ENCODE measurements around the gene NCBP1.

Gene NCBP1

GRCh38 chr9:97592126-97592525 is 41.5 kb upstream of the NCBP1 start:
- Histone ChIP-seq H2BK15ac (ENCODE audit: low read depth, poor library complexity, severe bottlenecking) (no peak overlapping the region), H4K91ac (ENCODE audit: low read length) (no peak overlapping the region), H2BK5ac (ENCODE audit: low read depth, low read length, poor library complexity, severe bottlenecking) (no peak overlapping the region), H3K9me3 (ENCODE audit: control insufficient read depth, low read length) (no peaks in the 10 kb centered on the region), H3K23ac (ENCODE audit: low read length in 2 of 2) (no peak overlapping the region), H4K8ac (ENCODE audit: low read length) (no peak overlapping the region), H2AFZ (ENCODE audit: low read depth, low read length) (no peak overlapping the region), H3K4ac (ENCODE audit: low read depth in 1 of 2, low read length in 2 of 2) (no peak overlapping the region), H3K9ac (ENCODE audit: low read length) (no peak overlapping the region), H3K27ac (ENCODE audit: low read length, poor library complexity, severe bottlenecking) (no peak overlapping the region), H2BK12ac (ENCODE audit: low read length in 2 of 2) (no peak overlapping the region), H2AK5ac (ENCODE audit: low read length, severe bottlenecking) (no peak overlapping the region), H3K36me3 (ENCODE audit: control insufficient read depth in 1 of 2, insufficient read depth in 2 of 2, low read depth in 1 of 2, low read length in 2 of 2) (no peaks in the 10 kb centered on the region), H2BK120ac (ENCODE audit: low read depth, low read length) (no peak overlapping the region), H3K4me3 (ENCODE audit: insufficient read depth in 1 of 2, low read depth in 1 of 2, low read length in 2 of 2) (no peak overlapping the region), H3K4me2 (ENCODE audit: low read length, poor library complexity, severe bottlenecking) (no peak overlapping the region), H3K14ac (ENCODE audit: low read length in 2 of 2) (no peak overlapping the region), H3K4me1 (ENCODE audit: control insufficient read depth, insufficient read depth, low read depth, low read length) (no peaks in the 10 kb centered on the region), H3K27me3 (ENCODE audit: control insufficient read depth in 1 of 2, insufficient read depth in 1 of 2, low read length in 2 of 2) (peaks cover 3 to 4% of the 10 kb centered on the region in 2 experiments), H3K18ac (ENCODE audit: low read depth in 1 of 2, low read length in 2 of 2) (no peak overlapping the region), H3K79me1 (replicated peaks; ENCODE audit: low read length, poor library complexity, severe bottlenecking) (no peaks in the 10 kb centered on the region)
- 100% methylated on average over 1 of the region's 1 CpG for WGBS
- no peak for DNase-seq

GRCh38 chr9:97593960-97594359 is 39.7 kb upstream of the NCBP1 start:
- H2BK15ac ChIP-seq (ENCODE audit: low read depth, poor library complexity, severe bottlenecking) = no peak overlapping the region
- H3K4ac ChIP-seq (ENCODE audit: low read depth in 1 of 2, low read length in 2 of 2) = no peak overlapping the region
- H2AFZ ChIP-seq (ENCODE audit: low read depth, low read length) = no peak overlapping the region
- no peak overlapping the region for H3K4me3 ChIP-seq (ENCODE audit: insufficient read depth in 1 of 2, low read depth in 1 of 2, low read length in 2 of 2)
- peaks cover 3 to 4% of the 10 kb centered on the region in 2 experiments for H3K27me3 ChIP-seq (ENCODE audit: control insufficient read depth in 1 of 2, insufficient read depth in 1 of 2, low read length in 2 of 2)
- 88% methylated on average over 3 of the region's 4 CpGs for WGBS
- no peak overlapping the region for H3K23ac ChIP-seq (ENCODE audit: low read length in 2 of 2)
- H3K4me2 ChIP-seq (ENCODE audit: low read length, poor library complexity, severe bottlenecking) = no peak overlapping the region
- no peaks in the 10 kb centered on the region for H3K36me3 ChIP-seq (ENCODE audit: control insufficient read depth in 1 of 2, insufficient read depth in 2 of 2, low read depth in 1 of 2, low read length in 2 of 2)
- H2AK5ac ChIP-seq (ENCODE audit: low read length, severe bottlenecking) = no peak overlapping the region
- DNase-seq = no peak
- no peaks in the 10 kb centered on the region for H3K79me1 ChIP-seq (replicated peaks; ENCODE audit: low read length, poor library complexity, severe bottlenecking)
- H2BK12ac ChIP-seq (ENCODE audit: low read length in 2 of 2) = no peak overlapping the region
- no peak overlapping the region for H2BK5ac ChIP-seq (ENCODE audit: low read depth, low read length, poor library complexity, severe bottlenecking)
- H3K4me1 ChIP-seq (ENCODE audit: control insufficient read depth, insufficient read depth, low read depth, low read length) = no peaks in the 10 kb centered on the region
- no peak overlapping the region for H4K8ac ChIP-seq (ENCODE audit: low read length)
- H3K9me3 ChIP-seq (ENCODE audit: control insufficient read depth, low read length) = no peaks in the 10 kb centered on the region
- H2BK120ac ChIP-seq (ENCODE audit: low read depth, low read length) = no peak overlapping the region
- no peak overlapping the region for H4K91ac ChIP-seq (ENCODE audit: low read length)
- no peak overlapping the region for H3K18ac ChIP-seq (ENCODE audit: low read depth in 1 of 2, low read length in 2 of 2)
- H3K14ac ChIP-seq (ENCODE audit: low read length in 2 of 2) = no peak overlapping the region
- no peak overlapping the region for H3K9ac ChIP-seq (ENCODE audit: low read length)
- H3K27ac ChIP-seq (ENCODE audit: low read length, poor library complexity, severe bottlenecking) = no peak overlapping the region

GRCh38 chr9:97594381-97594921 is 39.2 kb upstream of the NCBP1 start:
- Histone ChIP-seq H3K4ac (ENCODE audit: low read depth in 1 of 2, low read length in 2 of 2) (no peak overlapping the region), H3K4me3 (ENCODE audit: insufficient read depth in 1 of 2, low read depth in 1 of 2, low read length in 2 of 2) (no peak overlapping the region), H2BK120ac (ENCODE audit: low read depth, low read length) (no peak overlapping the region), H2BK12ac (ENCODE audit: low read length in 2 of 2) (no peak overlapping the region), H3K9ac (ENCODE audit: low read length) (no peak overlapping the region), H3K9me3 (ENCODE audit: control insufficient read depth, low read length) (no peaks in the 10 kb centered on the region), H2AK5ac (ENCODE audit: low read length, severe bottlenecking) (no peak overlapping the region), H3K14ac (ENCODE audit: low read length in 2 of 2) (no peak overlapping the region), H3K27me3 (ENCODE audit: control insufficient read depth in 1 of 2, insufficient read depth in 1 of 2, low read length in 2 of 2) (peaks cover 3 to 4% of the 10 kb centered on the region in 2 experiments), H3K4me1 (ENCODE audit: control insufficient read depth, insufficient read depth, low read depth, low read length) (no peaks in the 10 kb centered on the region), H3K4me2 (ENCODE audit: low read length, poor library complexity, severe bottlenecking) (no peak overlapping the region), H3K27ac (ENCODE audit: low read length, poor library complexity, severe bottlenecking) (no peak overlapping the region), H4K8ac (ENCODE audit: low read length) (no peak overlapping the region), H3K36me3 (ENCODE audit: control insufficient read depth in 1 of 2, insufficient read depth in 2 of 2, low read depth in 1 of 2, low read length in 2 of 2) (peaks cover 1 to 3% of the 10 kb centered on the region in 2 experiments), H4K91ac (ENCODE audit: low read length) (no peak overlapping the region), H3K23ac (ENCODE audit: low read length in 2 of 2) (no peak overlapping the region), H2BK15ac (ENCODE audit: low read depth, poor library complexity, severe bottlenecking) (peak overlapping the region; percentile 9), H3K18ac (ENCODE audit: low read depth in 1 of 2, low read length in 2 of 2) (no peak overlapping the region), H2AFZ (ENCODE audit: low read depth, low read length) (no peak overlapping the region), H2BK5ac (ENCODE audit: low read depth, low read length, poor library complexity, severe bottlenecking) (no peak overlapping the region), H3K79me1 (replicated peaks; ENCODE audit: low read length, poor library complexity, severe bottlenecking) (no peaks in the 10 kb centered on the region)
- DNase-seq = no peak
- 89% methylated on average over 11 of the region's 11 CpGs for WGBS

- H2BK5ac ChIP-seq (ENCODE audit: low read depth, low read length, poor library complexity, severe bottlenecking) = no peak overlapping the region
- H3K36me3 ChIP-seq (ENCODE audit: control insufficient read depth in 1 of 2, insufficient read depth in 2 of 2, low read depth in 1 of 2, low read length in 2 of 2) = peaks cover 12 to 27% of the 10 kb centered on the region in 2 experiments
- no peak overlapping the region for H2BK12ac ChIP-seq (ENCODE audit: low read length in 2 of 2)
- H4K8ac ChIP-seq (ENCODE audit: low read length) = no peak overlapping the region
- H3K9me3 ChIP-seq (ENCODE audit: control insufficient read depth, low read length) = no peaks in the 10 kb centered on the region
- no peak overlapping the region for H3K23ac ChIP-seq (ENCODE audit: low read length in 2 of 2)
- no peak overlapping the region for H3K18ac ChIP-seq (ENCODE audit: low read depth in 1 of 2, low read length in 2 of 2)
- H2AK5ac ChIP-seq (ENCODE audit: low read length, severe bottlenecking) = no peak overlapping the region
- no peak overlapping the region for H3K9ac ChIP-seq (ENCODE audit: low read length)
- H2BK120ac ChIP-seq (ENCODE audit: low read depth, low read length) = no peak overlapping the region
- no peak overlapping the region for H3K4me2 ChIP-seq (ENCODE audit: low read length, poor library complexity, severe bottlenecking)
- no peak overlapping the region for H2AFZ ChIP-seq (ENCODE audit: low read depth, low read length)
- no peak overlapping the region for H2BK15ac ChIP-seq (ENCODE audit: low read depth, poor library complexity, severe bottlenecking)
- H3K79me1 ChIP-seq (replicated peaks; ENCODE audit: low read length, poor library complexity, severe bottlenecking) = no peaks in the 10 kb centered on the region
- H3K27me3 ChIP-seq (ENCODE audit: control insufficient read depth in 1 of 2, insufficient read depth in 1 of 2, low read length in 2 of 2) = peaks cover 3 to 4% of the 10 kb centered on the region in 2 experiments
- DNase-seq = no peak
- 95% methylated on average over 4 of the region's 4 CpGs for WGBS
- H3K4me3 ChIP-seq (ENCODE audit: insufficient read depth in 1 of 2, low read depth in 1 of 2, low read length in 2 of 2) = no peak overlapping the region
- no peaks in the 10 kb centered on the region for H3K4me1 ChIP-seq (ENCODE audit: control insufficient read depth, insufficient read depth, low read depth, low read length)
- H3K14ac ChIP-seq (ENCODE audit: low read length in 2 of 2) = no peak overlapping the region
- H4K91ac ChIP-seq (ENCODE audit: low read length) = no peak overlapping the region
- no peak overlapping the region for H3K27ac ChIP-seq (ENCODE audit: low read length, poor library complexity, severe bottlenecking)
- H3K4ac ChIP-seq (ENCODE audit: low read depth in 1 of 2, low read length in 2 of 2) = no peak overlapping the region
Observed at GRCh38 chr9:97596906-97597305, 36.7 kb upstream of the NCBP1 start.

Data from mesenchymal stem cell (in vitro differentiated cells and primary cell).